ENCODE results near the gene AMDHD2. TPM values are rescaled to one million over a fixed set of nuclear protein-coding genes. Genes with fewer than 3 reads are reported as not detected.
"Not testable (repeated sequence)": the region's sequence is repeated elsewhere in the genome, so short reads cannot be mapped to it uniquely, and the experiment has no call there.

AMDHD2 gene
- total RNA-seq, 4 donors from 2014 or later = 30.2 to 115 (median 52.4) TPM

DNA sequence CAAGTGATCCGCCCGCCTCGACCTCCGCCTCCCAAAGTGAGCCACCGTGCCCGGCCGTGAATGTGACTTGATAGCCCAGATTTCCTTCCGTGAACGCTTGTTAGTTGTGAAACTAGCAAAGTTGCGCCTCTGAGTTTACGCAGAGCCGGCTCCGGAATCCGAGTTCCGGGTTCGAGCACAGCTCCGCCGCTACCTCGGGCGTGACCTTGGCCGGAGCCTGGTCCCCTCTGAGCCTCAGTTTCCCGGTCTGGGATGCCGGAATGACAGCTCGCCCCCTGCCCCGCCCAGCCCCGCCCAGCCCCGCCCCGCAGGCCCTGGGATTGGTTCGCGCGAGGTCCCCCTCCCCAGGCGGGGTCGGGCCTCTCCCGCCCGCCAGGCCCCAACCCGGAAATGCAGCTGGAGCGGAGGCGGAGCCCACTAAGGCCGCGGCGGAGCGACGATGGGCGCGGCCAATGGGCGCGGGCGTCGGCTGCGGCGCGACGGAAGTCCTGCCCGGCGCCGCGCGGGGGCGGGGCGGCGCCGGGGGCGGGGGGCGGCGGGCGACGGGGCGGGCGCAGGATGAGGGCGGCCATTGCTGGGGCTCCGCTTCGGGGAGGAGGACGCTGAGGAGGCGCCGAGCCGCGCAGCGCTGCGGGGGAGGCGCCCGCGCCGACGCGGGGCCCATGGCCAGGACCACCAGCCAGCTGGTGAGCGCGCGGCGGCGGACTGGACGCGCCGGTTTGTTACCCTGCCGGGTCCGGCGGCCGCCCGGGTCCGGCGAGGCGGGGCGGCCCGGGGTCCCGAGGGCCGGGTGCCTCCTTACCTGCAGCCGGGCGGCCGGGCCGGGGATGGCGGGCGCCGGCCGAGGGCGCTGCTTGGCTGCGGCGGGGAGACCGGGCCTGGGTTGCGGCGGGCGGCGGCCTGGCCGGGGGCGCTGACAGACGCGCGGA lies 17.5 kb downstream of the AMDHD2 start, which contains the start of gene PDPK1:
PDPK1 (plus strand) TSS at position 571 of the 929 bp plus-strand sequence; CDS start at position 663, 92 bp downstream.
- Histone ChIP-seq H3K4me1 (peaks cover 21 to 59% (median 48%) of the 10 kb centered on the region in 4 donors), H3K27me3 (no peaks in the 10 kb centered on the region), H3K4me3 (peak within 1 kb of the TSS; percentile 44 to 87 (median 68)), H3K27ac (peak within 1 kb of the TSS; percentile 91 to 93 (median 92)), H3K9me3 (no peaks in the 10 kb centered on the region), H3K36me3 (no peaks in the 10 kb centered on the region)
- 0% methylated on average over 4 to 57 of the region's 126 CpGs for WGBS, 2 donors (ENCODE audit: low coverage in 1 of 2)
- in situ Hi-C loops (cut with MboI; ENCODE audit: low pct_ligation_motif_present in 1 of 4, low pct_unique_long_range_greater_than_20kb in 1 of 4, low sequenced_read_pairs in 3 of 4) = no loop called here
- intact Hi-C loops (cut with DNase I; ENCODE audit: low total_unique reads) = no loop called here
- TF ChIP-seq, protein P1, sequence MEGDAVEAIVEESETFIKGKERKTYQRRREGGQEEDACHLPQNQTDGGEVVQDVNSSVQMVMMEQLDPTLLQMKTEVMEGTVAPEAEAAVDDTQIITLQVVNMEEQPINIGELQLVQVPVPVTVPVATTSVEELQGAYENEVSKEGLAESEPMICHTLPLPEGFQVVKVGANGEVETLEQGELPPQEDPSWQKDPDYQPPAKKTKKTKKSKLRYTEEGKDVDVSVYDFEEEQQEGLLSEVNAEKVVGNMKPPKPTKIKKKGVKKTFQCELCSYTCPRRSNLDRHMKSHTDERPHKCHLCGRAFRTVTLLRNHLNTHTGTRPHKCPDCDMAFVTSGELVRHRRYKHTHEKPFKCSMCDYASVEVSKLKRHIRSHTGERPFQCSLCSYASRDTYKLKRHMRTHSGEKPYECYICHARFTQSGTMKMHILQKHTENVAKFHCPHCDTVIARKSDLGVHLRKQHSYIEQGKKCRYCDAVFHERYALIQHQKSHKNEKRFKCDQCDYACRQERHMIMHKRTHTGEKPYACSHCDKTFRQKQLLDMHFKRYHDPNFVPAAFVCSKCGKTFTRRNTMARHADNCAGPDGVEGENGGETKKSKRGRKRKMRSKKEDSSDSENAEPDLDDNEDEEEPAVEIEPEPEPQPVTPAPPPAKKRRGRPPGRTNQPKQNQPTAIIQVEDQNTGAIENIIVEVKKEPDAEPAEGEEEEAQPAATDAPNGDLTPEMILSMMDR (IDR thresholded peaks at IDR 0.05) = no peak
- TF ChIP-seq POLR2AphosphoS5 (IDR thresholded peaks at IDR 0.05) = peak; percentile 39 to 65 (median 42)
- TF ChIP-seq EP300 (IDR thresholded peaks at IDR 0.05; ENCODE audit: low read depth) = no peak
- peak; percentile 67 for TF ChIP-seq POLR2A (IDR thresholded peaks at IDR 0.05)
- peak; percentile 95 for DNase-seq

DNA sequence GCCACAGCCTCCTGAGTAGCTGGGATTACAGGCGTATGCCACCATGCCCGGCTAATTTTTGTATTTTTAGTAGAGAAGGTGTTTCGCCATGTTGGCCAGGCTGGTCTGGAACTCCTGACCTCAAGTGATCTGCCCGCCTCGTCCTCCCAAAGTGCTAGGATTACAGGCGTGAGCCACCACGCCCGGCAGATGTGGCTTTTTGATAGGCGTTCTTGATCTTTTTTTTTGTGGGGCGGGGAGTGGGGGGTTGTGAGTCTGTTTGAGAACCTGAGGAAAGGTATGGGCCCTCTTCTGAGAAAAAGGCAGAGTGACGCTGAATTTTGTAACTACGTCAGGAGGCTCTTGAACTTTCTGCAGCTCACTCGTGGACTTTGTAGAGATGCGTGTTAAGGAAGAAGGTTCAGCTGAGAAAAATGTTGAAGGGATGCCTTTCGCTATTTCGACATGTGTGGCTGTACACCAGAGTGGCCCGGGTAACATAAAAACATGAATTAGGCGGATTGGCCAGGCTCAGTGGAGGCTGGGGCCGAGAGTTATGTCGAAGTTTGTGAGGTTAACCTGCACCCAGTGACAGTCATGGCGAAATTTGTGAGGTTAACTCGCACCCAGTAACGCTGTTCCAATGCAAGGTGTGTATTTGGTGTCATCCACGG lies 19.1 kb downstream of the AMDHD2 start:
- Histone ChIP-seq H3K27ac (peak overlapping the region in 2 of 4 donors; percentile 6 to 21), H3K4me1 (peaks cover 21 to 50% (median 46%) of the 10 kb centered on the region in 4 donors), H3K4me3 (peak overlapping the region in 3 of 4 donors; percentile 66 to 87 (median 70))
- WGBS, 2 donors (ENCODE audit: low coverage in 1 of 2) = 80 to 81% methylated on average over 13 to 24 of the region's 24 CpGs
- in situ Hi-C loops (cut with MboI; ENCODE audit: low pct_ligation_motif_present in 1 of 4, low pct_unique_long_range_greater_than_20kb in 1 of 4, low sequenced_read_pairs in 3 of 4); intact Hi-C loops (cut with DNase I; ENCODE audit: low total_unique reads); H3K36me3 ChIP-seq; H3K27me3 ChIP-seq; DNase-seq; H3K9me3 ChIP-seq: not testable (repeated sequence)

- H3K4me3 ChIP-seq; in situ Hi-C loops (cut with MboI; ENCODE audit: low pct_ligation_motif_present in 1 of 4, low pct_unique_long_range_greater_than_20kb in 1 of 4, low sequenced_read_pairs in 3 of 4); DNase-seq; H3K27ac ChIP-seq; intact Hi-C loops (cut with DNase I; ENCODE audit: low total_unique reads); H3K36me3 ChIP-seq; H3K27me3 ChIP-seq; H3K9me3 ChIP-seq: not testable (repeated sequence)
- WGBS, 2 donors (ENCODE audit: low coverage in 1 of 2) = 43% methylated on average over 12 of the region's 14 CpGs; no CpG with 5 or more reads in 1 of the 2 donors
- H3K4me1 ChIP-seq = peaks cover 21 to 50% (median 46%) of the 10 kb centered on the region in 4 donors
- TF ChIP-seq, protein P1 (IDR thresholded peaks at IDR 0.05) = peak; percentile 16 to 45 (median 29)
These were observed 19.8 kb downstream of the AMDHD2 start for GRCh38 chr16:2539845-2540458.

DNA sequence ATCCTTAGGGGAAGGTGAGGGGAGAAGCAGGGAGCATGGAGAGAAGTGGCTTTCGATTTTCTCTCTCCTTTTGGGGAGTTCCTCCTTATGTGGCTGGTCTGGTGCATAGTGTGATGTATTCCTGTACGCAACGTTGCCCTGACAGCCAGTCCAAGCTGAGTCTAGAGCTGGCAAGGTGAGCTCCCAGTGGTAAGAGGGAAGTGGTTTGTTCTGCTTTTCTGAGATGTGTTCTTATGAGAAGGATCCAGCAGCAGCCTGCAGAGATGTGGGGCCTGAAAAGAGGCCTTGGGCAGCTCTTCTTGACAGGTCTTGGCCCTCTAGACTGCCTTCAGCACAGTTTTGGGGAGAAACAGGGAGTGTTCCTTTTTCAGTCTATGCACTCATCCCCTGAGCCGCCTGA lies 20.7 kb downstream of the AMDHD2 start:
- in situ Hi-C loops (cut with MboI; ENCODE audit: low pct_ligation_motif_present in 1 of 4, low pct_unique_long_range_greater_than_20kb in 1 of 4, low sequenced_read_pairs in 3 of 4) = not testable (repeated sequence)

DNA sequence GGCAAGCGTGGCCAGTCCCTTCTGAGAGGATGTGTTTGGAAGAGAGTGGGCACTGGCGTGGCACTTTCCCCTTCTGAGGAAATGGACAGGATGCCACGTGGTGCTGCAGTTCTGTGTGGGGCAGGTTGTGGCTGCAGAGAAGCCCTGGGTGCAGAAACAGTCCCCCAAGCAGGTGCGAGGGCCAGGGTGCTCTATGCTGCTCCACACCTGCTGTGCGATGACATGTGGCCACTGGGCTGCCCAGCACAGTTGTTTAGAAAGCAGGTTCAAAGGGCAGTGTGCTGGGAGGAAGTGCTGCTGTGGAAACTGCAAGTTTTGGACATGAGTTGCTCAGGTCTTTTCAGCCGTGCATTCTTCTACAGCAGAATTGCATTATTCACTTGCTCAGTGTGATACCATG lies 21.2 kb downstream of the AMDHD2 start:
- not testable (repeated sequence) for DNase-seq

More for the DNA sequence above, 20.7 kb downstream of the AMDHD2 start:
- H3K4me3 ChIP-seq; DNase-seq; H3K27me3 ChIP-seq; intact Hi-C loops (cut with DNase I; ENCODE audit: low total_unique reads); H3K9me3 ChIP-seq; H3K36me3 ChIP-seq: not testable (repeated sequence)
- Histone ChIP-seq H3K4me1 (peaks cover 21 to 53% (median 47%) of the 10 kb centered on the region in 4 donors), H3K27ac (peak overlapping the region in 2 of 4 donors; percentile 24 to 33)
- WGBS, 2 donors (ENCODE audit: low coverage in 1 of 2) = 47% methylated on average over 4 of the region's 4 CpGs; no CpG with 5 or more reads in 1 of the 2 donors

DNA sequence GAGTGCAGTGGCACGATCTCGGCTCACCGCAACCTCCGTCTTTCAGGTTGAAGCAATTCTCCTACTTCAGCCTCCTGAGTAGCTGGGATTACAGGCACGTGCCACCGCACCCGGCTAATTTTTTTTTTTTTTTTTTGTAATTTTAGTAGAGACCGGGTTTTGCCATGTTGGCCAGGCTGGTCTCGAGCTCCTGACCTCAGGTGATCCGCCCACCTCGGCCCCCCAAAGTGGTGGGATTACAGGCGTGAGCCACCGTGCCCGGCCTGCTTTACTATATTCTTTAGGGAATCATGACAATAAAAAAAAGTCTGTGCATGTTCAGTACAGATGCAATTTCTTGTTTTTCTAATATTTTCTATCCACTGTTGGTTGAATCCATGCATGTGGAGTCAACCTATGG lies 23.6 kb downstream of the AMDHD2 start:
- H3K36me3 ChIP-seq; intact Hi-C loops (cut with DNase I; ENCODE audit: low total_unique reads); H3K4me3 ChIP-seq; H3K9me3 ChIP-seq; in situ Hi-C loops (cut with MboI; ENCODE audit: low pct_ligation_motif_present in 1 of 4, low pct_unique_long_range_greater_than_20kb in 1 of 4, low sequenced_read_pairs in 3 of 4); DNase-seq; H3K27ac ChIP-seq; H3K27me3 ChIP-seq: not testable (repeated sequence)
- peaks cover 21 to 41% (median 36%) of the 10 kb centered on the region in 4 donors for H3K4me1 ChIP-seq
- WGBS, 2 donors (ENCODE audit: low coverage in 1 of 2) = 82 to 94% methylated on average over 8 to 14 of the region's 14 CpGs

More for the DNA sequence above, 21.2 kb downstream of the AMDHD2 start:
- Histone ChIP-seq H3K27ac (peak overlapping the region in 2 of 4 donors; percentile 24 to 33), H3K4me1 (peaks cover 21 to 51% (median 44%) of the 10 kb centered on the region in 4 donors)
- H3K27me3 ChIP-seq; intact Hi-C loops (cut with DNase I; ENCODE audit: low total_unique reads); H3K36me3 ChIP-seq; H3K4me3 ChIP-seq; H3K9me3 ChIP-seq; in situ Hi-C loops (cut with MboI; ENCODE audit: low pct_ligation_motif_present in 1 of 4, low pct_unique_long_range_greater_than_20kb in 1 of 4, low sequenced_read_pairs in 3 of 4): not testable (repeated sequence)
- WGBS, 2 donors (ENCODE audit: low coverage in 1 of 2) = 37% methylated on average over 6 of the region's 6 CpGs; no CpG with 5 or more reads in 1 of the 2 donors

DNA sequence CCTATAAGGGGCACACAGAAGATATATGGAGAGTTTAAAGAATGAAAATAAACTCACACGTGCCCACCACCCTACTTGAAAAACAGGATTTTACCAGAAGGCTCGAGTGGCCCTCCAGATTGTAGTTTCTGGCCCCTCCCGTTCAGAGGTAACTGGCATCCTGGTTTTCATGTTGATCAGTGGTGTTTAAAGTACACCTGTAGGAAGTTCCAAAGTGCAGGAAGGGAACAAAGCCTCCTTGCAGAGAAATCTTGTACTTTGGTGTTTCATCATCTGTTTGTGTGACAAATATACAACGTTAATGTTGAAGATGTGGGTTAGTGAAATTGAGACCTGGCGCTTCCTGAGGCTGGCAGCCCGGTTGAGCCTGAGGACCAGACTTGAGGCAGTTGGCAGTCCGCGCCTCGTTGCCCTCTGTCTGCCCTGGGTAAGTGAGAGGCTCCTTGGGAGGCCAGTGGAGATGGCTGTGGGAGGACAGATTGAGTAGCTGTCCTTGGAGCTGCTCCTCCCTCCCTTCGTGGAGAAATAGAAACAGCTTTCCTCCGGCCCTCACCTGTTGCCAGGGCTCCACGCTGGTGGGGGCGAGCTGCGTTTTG lies 30.2 kb downstream of the AMDHD2 start:
- H3K4me1 ChIP-seq = peaks cover 0 to 12% (median 9%) of the 10 kb centered on the region in 4 donors
- intact Hi-C loops (cut with DNase I; ENCODE audit: low total_unique reads); H3K4me3 ChIP-seq; H3K27ac ChIP-seq; H3K36me3 ChIP-seq; DNase-seq; H3K9me3 ChIP-seq; H3K27me3 ChIP-seq; in situ Hi-C loops (cut with MboI; ENCODE audit: low pct_ligation_motif_present in 1 of 4, low pct_unique_long_range_greater_than_20kb in 1 of 4, low sequenced_read_pairs in 3 of 4): not testable (repeated sequence)
- 60% methylated on average over 1 of the region's 14 CpGs; no CpG with 5 or more reads in 1 of the 2 donors for WGBS, 2 donors (ENCODE audit: low coverage in 1 of 2)
